ENCODE data around the gene ROR1. TPM values are rescaled to one million over a fixed set of nuclear protein-coding genes. Genes with fewer than 3 reads are reported as not detected.

The ROR1 gene
- total RNA-seq, 2 experiments from 2014 or later = 0.47 to 1.4 TPM

GRCh38 chr1:64084451-64084850 lies 310.6 kb downstream of the ROR1 start:
- TF ChIP-seq CTCF (conservative IDR thresholded peaks at IDR 0.05; ENCODE audit: low read length) (no peak), EZH2phosphoT487 (IDR thresholded peaks at IDR 0.05; ENCODE audit: borderline replicate concordance, low read depth, low read length) (no peak)
- no peak for DNase-seq (ENCODE audit: low spot score)
- H3K4me3 ChIP-seq (ENCODE audit: low read depth, low read length, poor library complexity, severe bottlenecking) = no peak overlapping the region
- H3K9me3 ChIP-seq (ENCODE audit: low read length) = no peaks in the 10 kb centered on the region
- no peak overlapping the region for H3K4me2 ChIP-seq (ENCODE audit: low read length)
- no peak overlapping the region for H2AFZ ChIP-seq (ENCODE audit: low read length)
- no peaks in the 10 kb centered on the region for H3K9me2 ChIP-seq (ENCODE audit: insufficient read depth, low read length)
- no peaks in the 10 kb centered on the region for H3K36me3 ChIP-seq (ENCODE audit: insufficient read depth, low read length)
- H3K27ac ChIP-seq (ENCODE audit: low read depth, low read length, poor library complexity, severe bottlenecking) = no peak overlapping the region
- intact Hi-C loops (cut with micrococcal nuclease; ENCODE audit: unreplicated experiment) = no loop called here
- ChIA-PET POLR2A (interaction anchor here (0.7 to 1.5 kb wide), 2 partner anchors 10 to 141 kb away, joined by 3 read pairs; no protein-coding TSS in a partner anchor), CTCF (ENCODE audit: unreplicated experiment) (no interaction called here)
- no peaks in the 10 kb centered on the region for H4K20me1 ChIP-seq (ENCODE audit: insufficient read depth, low read length)
- no peaks in the 10 kb centered on the region for H3K79me2 ChIP-seq (ENCODE audit: insufficient read depth, low read depth, low read length)
- no TSS peak for BruUV-seq (replicated peaks)
- H3K4me1 ChIP-seq (ENCODE audit: insufficient read depth, low read length, poor library complexity, severe bottlenecking) = no peaks in the 10 kb centered on the region

- H3K4me2 ChIP-seq (ENCODE audit: low read length) = no peak overlapping the region
- POLR2A ChIA-PET = interaction anchor here (0.5 to 0.6 kb wide), 2 partner anchors 8 to 1306 kb away, joined by 3 read pairs; no protein-coding TSS in a partner anchor
- no peak overlapping the region for H2AFZ ChIP-seq (ENCODE audit: low read length)
- CTCF ChIA-PET (ENCODE audit: unreplicated experiment) = no interaction called here
- no peak for DNase-seq (ENCODE audit: low spot score)
- no peaks in the 10 kb centered on the region for H3K36me3 ChIP-seq (ENCODE audit: insufficient read depth, low read length)
- no peak overlapping the region for H3K4me3 ChIP-seq (ENCODE audit: low read depth, low read length, poor library complexity, severe bottlenecking)
- no peak overlapping the region for H3K27ac ChIP-seq (ENCODE audit: low read depth, low read length, poor library complexity, severe bottlenecking)
- H3K4me1 ChIP-seq (ENCODE audit: insufficient read depth, low read length, poor library complexity, severe bottlenecking) = no peaks in the 10 kb centered on the region
- no peak for TF ChIP-seq CTCF (conservative IDR thresholded peaks at IDR 0.05; ENCODE audit: low read length)
- TF ChIP-seq EZH2phosphoT487 (IDR thresholded peaks at IDR 0.05; ENCODE audit: borderline replicate concordance, low read depth, low read length) = no peak
- H3K79me2 ChIP-seq (ENCODE audit: insufficient read depth, low read depth, low read length) = no peaks in the 10 kb centered on the region
- no TSS peak for BruUV-seq (replicated peaks)
- H3K9me3 ChIP-seq (ENCODE audit: low read length) = no peaks in the 10 kb centered on the region
- intact Hi-C loops (cut with micrococcal nuclease; ENCODE audit: unreplicated experiment) = no loop called here
- no peaks in the 10 kb centered on the region for H3K9me2 ChIP-seq (ENCODE audit: insufficient read depth, low read length)
- no peaks in the 10 kb centered on the region for H4K20me1 ChIP-seq (ENCODE audit: insufficient read depth, low read length)
These were observed 314.0 kb downstream of the ROR1 start for GRCh38 chr1:64087768-64088167.

- no peaks in the 10 kb centered on the region for H4K20me1 ChIP-seq (ENCODE audit: insufficient read depth, low read length)
These were observed 316.6 kb downstream of the ROR1 start for GRCh38 chr1:64090436-64090835.

More at GRCh38 chr1:64090436-64090835, 316.6 kb downstream of the ROR1 start:
- POLR2A ChIA-PET = interaction anchor here (1.4 kb wide), 1 partner anchor 15 kb away, joined by 4 read pairs; no protein-coding TSS in a partner anchor
- Histone ChIP-seq H3K36me3 (ENCODE audit: insufficient read depth, low read length) (no peaks in the 10 kb centered on the region), H3K9me3 (ENCODE audit: low read length) (no peaks in the 10 kb centered on the region), H3K27ac (ENCODE audit: low read depth, low read length, poor library complexity, severe bottlenecking) (no peak overlapping the region), H3K9me2 (ENCODE audit: insufficient read depth, low read length) (no peaks in the 10 kb centered on the region), H3K4me1 (ENCODE audit: insufficient read depth, low read length, poor library complexity, severe bottlenecking) (no peaks in the 10 kb centered on the region), H3K4me3 (ENCODE audit: low read depth, low read length, poor library complexity, severe bottlenecking) (no peak overlapping the region), H3K4me2 (ENCODE audit: low read length) (no peak overlapping the region), H2AFZ (ENCODE audit: low read length) (no peak overlapping the region), H3K79me2 (ENCODE audit: insufficient read depth, low read depth, low read length) (no peaks in the 10 kb centered on the region)
- BruUV-seq (replicated peaks) = no TSS peak
- no peak for DNase-seq (ENCODE audit: low spot score)
- TF ChIP-seq CTCF (conservative IDR thresholded peaks at IDR 0.05; ENCODE audit: low read length) (no peak), EZH2phosphoT487 (IDR thresholded peaks at IDR 0.05; ENCODE audit: borderline replicate concordance, low read depth, low read length) (no peak)
- intact Hi-C loops (cut with micrococcal nuclease; ENCODE audit: unreplicated experiment) = no loop called here
- CTCF ChIA-PET (ENCODE audit: unreplicated experiment) = no interaction called here

All from OCI-LY7 (cell line).